ENCODE data around the gene ACOXL. TPM values are rescaled to one million over a fixed set of nuclear protein-coding genes. Genes with fewer than 3 reads are reported as not detected.

ACOXL gene
- total and polyA plus RNA-seq, 2 donors (not counting 3 experiments of a cell fraction or from before 2014, with no cell fraction given) = not detected

GRCh38 chr2:110984694-110985490 lies 252.5 kb downstream of the ACOXL start:
- POLR2A ChIA-PET = no interaction called here
- Histone ChIP-seq H3K36me3 (ENCODE audit: control insufficient read depth in 2 of 2, extremely low read depth in 1 of 2, insufficient read depth in 2 of 2, low read length in 2 of 2) (no peaks in the 10 kb centered on the region), H3K4me1 (ENCODE audit: control insufficient read depth, extremely low read depth, insufficient read depth, low read length) (no peaks in the 10 kb centered on the region), H3K4me2 (ENCODE audit: insufficient read depth, low read length) (no peak overlapping the region), H3K9ac (replicated peaks; ENCODE audit: extremely low read depth, insufficient read depth, low read length) (no peak overlapping the region), H3K79me2 (ENCODE audit: control insufficient read depth, insufficient read depth, low read length) (no peaks in the 10 kb centered on the region), H3K4me3 (replicated peaks in 1 of 3; ENCODE audit: insufficient read depth in 1 of 3, low read depth in 1 of 3, low read length in 3 of 3) (no peak overlapping the region), H2AFZ (ENCODE audit: low read depth, low read length) (no peak overlapping the region), H3K27ac (ENCODE audit: insufficient read depth, low read depth, low read length) (no peak overlapping the region), H3K27me3 (ENCODE audit: control insufficient read depth in 2 of 2, insufficient read depth in 2 of 2, low read length in 2 of 2) (peaks cover 10 to 20% of the 10 kb centered on the region in 2 experiments), H3K9me3 (replicated peaks; ENCODE audit: control insufficient read depth, insufficient read depth, low read length) (no peaks in the 10 kb centered on the region), H3K9me1 (replicated peaks; ENCODE audit: control insufficient read depth, extremely low read depth, insufficient read depth, low read length) (no peaks in the 10 kb centered on the region), H4K20me1 (replicated peaks; ENCODE audit: control insufficient read depth, extremely low read depth, insufficient read depth, low read length) (no peaks in the 10 kb centered on the region)
- intact Hi-C loops (cut with micrococcal nuclease) = no loop called here
- dilution Hi-C loops (cut with MboI; ENCODE audit: extremely low pct_ligation_motif_present, low sequenced_read_pairs) = no loop called here
- no peak for FAIRE-seq
- TF ChIP-seq FOS (IDR thresholded peaks at IDR 0.05; ENCODE audit: borderline replicate concordance, insufficient read depth, low read length) (no peak), MAX (IDR thresholded peaks at IDR 0.05; ENCODE audit: insufficient read depth, insufficient read length) (no peak), MYC (IDR thresholded peaks at IDR 0.05; ENCODE audit: low read depth, low read length) (no peak), POLR2AphosphoS5 (IDR thresholded peaks at IDR 0.05; ENCODE audit: insufficient read depth, low read depth, low read length) (no peak), GATA2 (IDR thresholded peaks at IDR 0.05; ENCODE audit: insufficient read depth, insufficient read length, low read depth, low read length) (no peak), POLR2A (IDR thresholded peaks at IDR 0.05; ENCODE audit: low read depth, low read length) (no peak), EZH2 (IDR thresholded peaks at IDR 0.05; ENCODE audit: borderline replicate concordance, low read depth, low read length, severe bottlenecking) (no peak), JUN (IDR thresholded peaks at IDR 0.05; ENCODE audit: borderline replicate concordance, insufficient read depth, insufficient read length, low read depth) (no peak)
- TF ChIP-seq, protein P1, sequence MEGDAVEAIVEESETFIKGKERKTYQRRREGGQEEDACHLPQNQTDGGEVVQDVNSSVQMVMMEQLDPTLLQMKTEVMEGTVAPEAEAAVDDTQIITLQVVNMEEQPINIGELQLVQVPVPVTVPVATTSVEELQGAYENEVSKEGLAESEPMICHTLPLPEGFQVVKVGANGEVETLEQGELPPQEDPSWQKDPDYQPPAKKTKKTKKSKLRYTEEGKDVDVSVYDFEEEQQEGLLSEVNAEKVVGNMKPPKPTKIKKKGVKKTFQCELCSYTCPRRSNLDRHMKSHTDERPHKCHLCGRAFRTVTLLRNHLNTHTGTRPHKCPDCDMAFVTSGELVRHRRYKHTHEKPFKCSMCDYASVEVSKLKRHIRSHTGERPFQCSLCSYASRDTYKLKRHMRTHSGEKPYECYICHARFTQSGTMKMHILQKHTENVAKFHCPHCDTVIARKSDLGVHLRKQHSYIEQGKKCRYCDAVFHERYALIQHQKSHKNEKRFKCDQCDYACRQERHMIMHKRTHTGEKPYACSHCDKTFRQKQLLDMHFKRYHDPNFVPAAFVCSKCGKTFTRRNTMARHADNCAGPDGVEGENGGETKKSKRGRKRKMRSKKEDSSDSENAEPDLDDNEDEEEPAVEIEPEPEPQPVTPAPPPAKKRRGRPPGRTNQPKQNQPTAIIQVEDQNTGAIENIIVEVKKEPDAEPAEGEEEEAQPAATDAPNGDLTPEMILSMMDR (IDR thresholded peaks at IDR 0.05; ENCODE audit: extremely low read depth in 1 of 2, insufficient read depth in 1 of 2, low read depth in 1 of 2, low read length in 2 of 2) = no peak
- no TSS peak for BruUV-seq (replicated peaks)
- no peak for DNase-seq (ENCODE audit: low read depth, low spot score)
- CTCF ChIA-PET = no interaction called here
